Testis (tissue), 3 donors: ENCODE data around the gene NHSL2. TPM values are rescaled to one million over a fixed set of nuclear protein-coding genes. Genes with fewer than 3 reads are reported as not detected.

Experiments
- DNase-seq: peaks from one replicate; pipeline ENCODE4 v3.0.0-alpha.2; 2019
- H3K27ac ChIP-seq, 2 donors: fragments of 200-600 bp; sonication (generic); one replicate each; pipeline ENCODE4 v1.5.1; 2019
- H3K27me3 ChIP-seq: fragments of 200-600 bp; sonication (generic); one replicate; pipeline ENCODE4 v1.5.1; 2019
- H3K36me3 ChIP-seq: fragments of 200-600 bp; sonication (generic); one replicate; pipeline ENCODE4 v1.5.1; 2017; ENCODE audit warnings: low read depth; ENCODE audit errors: missing control alignments
- H3K4me1 ChIP-seq: fragments of 200-600 bp; sonication (generic); one replicate; pipeline ENCODE4 v1.5.1; 2019
- H3K4me3 ChIP-seq, 2 donors: fragments of 200-600 bp; sonication (generic); one replicate each; pipeline ENCODE4 v1.5.1; 2017 to 2019
- H3K9me3 ChIP-seq: fragments of 200-600 bp; sonication (generic); one replicate; pipeline ENCODE4 v1.5.1; 2017
- CTCF ChIP-seq, 3 experiments: fragments of 450-650 bp in 2 of 3; fragments of 200-600 bp in 1 of 3; sonication (generic) in 1 of 3; IDR thresholded peaks; one replicate each; pipeline ENCODE4 v1.5.1; 2016 to 2019; ENCODE audit warnings: antibody characterized with exemption in 3 of 3, mild to moderate bottlenecking in 2 of 3, moderate library complexity in 1 of 3
- POLR2A ChIP-seq: fragments of 450-650 bp; IDR thresholded peaks from one replicate; pipeline ENCODE4 v1.6.1; 2017; ENCODE audit warnings: antibody characterized with exemption, mild to moderate bottlenecking, moderate library complexity
- WGBS, 2 donors: methylation state at CpG; one replicate each; pipeline ENCODE4 v1.1.5; 2018; 5-methylcytosine and 5-hydroxymethylcytosine counted together
- intact Hi-C: fragments of 100-400 bp; cut with DNase I; formaldehyde crosslinking; loops from one replicate; pipeline ENCODE4 v1.15.1; 2023; ENCODE audit warnings: low total_unique reads
- polyA plus RNA-seq: library from polyadenylated mRNA; stranded (reverse); fragments of 350-450 nt; fragmentation: Illumina TruSeq; extraction: RNeasy Lipid Tissue Mini Kit (QIAGEN cat#74804); gene quantifications from one replicate; pipeline ENCODE4 v1.2.3, GENCODE V29; 2014; ENCODE audit warnings: low read depth, low replicate concordance; ENCODE audit not compliant: insufficient read depth
- total RNA-seq, 2 donors: library from RNA; depleted of rRNA; stranded (reverse); fragments of >200 nt; gene quantifications; one replicate each; pipeline ENCODE4 v1.2.3, GENCODE V29; 2016

Gene NHSL2
- total and polyA plus RNA-seq, 3 donors from 2014 or later: 9.5 to 33.1 (median 32.5) TPM

GRCh38 chrX:71930298-71930697, 19.7 kb downstream of the NHSL2 start:
- no peaks in the 10 kb centered on the region for H3K9me3 ChIP-seq
- H3K36me3 ChIP-seq: no peaks in the 10 kb centered on the region
- H3K4me3 ChIP-seq: no peak overlapping the region
- H3K4me1 ChIP-seq: no peaks in the 10 kb centered on the region
- H3K27me3 ChIP-seq: no peaks in the 10 kb centered on the region
- 95 to 100% methylated on average over 1 of the region's 1 CpG for WGBS, 2 donors
- intact Hi-C loops: no loop called here
- H3K27ac ChIP-seq: no peak overlapping the region
- DNase-seq: no peak
- TF ChIP-seq CTCF (IDR thresholded peaks at IDR 0.05) (no peak), POLR2A (no peak)

- DNase-seq: peak; percentile 23
- Histone ChIP-seq H3K9me3 (no peaks in the 10 kb centered on the region), H3K4me1 (no peaks in the 10 kb centered on the region), H3K4me3 (no peak overlapping the region), H3K27me3 (no peaks in the 10 kb centered on the region), H3K36me3 (no peaks in the 10 kb centered on the region), H3K27ac (no peak overlapping the region)
- 0 to 68% methylated on average over 1 to 3 of the region's 3 CpGs for WGBS, 2 donors
- intact Hi-C loops: no loop called here
- TF ChIP-seq CTCF (IDR thresholded peaks at IDR 0.05) (no peak), POLR2A (no peak)
Observed at GRCh38 chrX:71935476-71935875, 24.8 kb downstream of the NHSL2 start.

- H3K27me3 ChIP-seq: no peaks in the 10 kb centered on the region
Observed at GRCh38 chrX:71936632-71937031, 26.0 kb downstream of the NHSL2 start.

GRCh38 chrX:71938371-71938770, 27.7 kb downstream of the NHSL2 start:
- intact Hi-C loops: no loop called here
- no peak for DNase-seq
- Histone ChIP-seq H3K27ac (no peak overlapping the region), H3K4me1 (no peaks in the 10 kb centered on the region), H3K36me3 (no peaks in the 10 kb centered on the region), H3K27me3 (no peaks in the 10 kb centered on the region), H3K9me3 (no peaks in the 10 kb centered on the region), H3K4me3 (no peak overlapping the region)
- no peak for TF ChIP-seq CTCF (IDR thresholded peaks at IDR 0.05)
- TF ChIP-seq POLR2A: no peak
- 88 to 92% methylated on average over 5 of the region's 5 CpGs for WGBS, 2 donors

More at GRCh38 chrX:71936632-71937031, 26.0 kb downstream of the NHSL2 start:
- Histone ChIP-seq H3K4me3 (no peak overlapping the region), H3K9me3 (no peaks in the 10 kb centered on the region), H3K36me3 (no peaks in the 10 kb centered on the region), H3K4me1 (no peaks in the 10 kb centered on the region), H3K27ac (no peak overlapping the region)
- TF ChIP-seq POLR2A: no peak
- no peak for TF ChIP-seq CTCF (IDR thresholded peaks at IDR 0.05)
- no peak for DNase-seq
- intact Hi-C loops: no loop called here
- 58 to 82% methylated on average over 1 of the region's 1 CpG for WGBS, 2 donors

GRCh38 chrX:71941145-71941544, 30.5 kb downstream of the NHSL2 start:
- H3K27ac ChIP-seq: no peak overlapping the region
- no peak overlapping the region for H3K4me3 ChIP-seq
- DNase-seq: no peak
- no peaks in the 10 kb centered on the region for H3K9me3 ChIP-seq
- H3K27me3 ChIP-seq: no peaks in the 10 kb centered on the region
- 100% methylated on average over 1 of the region's 1 CpG for WGBS, 2 donors
- intact Hi-C loops: no loop called here
- H3K4me1 ChIP-seq: no peaks in the 10 kb centered on the region
- no peaks in the 10 kb centered on the region for H3K36me3 ChIP-seq
- TF ChIP-seq CTCF (IDR thresholded peaks at IDR 0.05) (no peak), POLR2A (no peak)
